Measurements from ENCODE around the gene TRPM2. TPM values are rescaled to one million over a fixed set of nuclear protein-coding genes. Genes with fewer than 3 reads are reported as not detected.

The TRPM2 gene
- total and polyA plus RNA-seq, 2 of the 13 experiments (the other 11 are each of a cell fraction or from before 2014, with no cell fraction given) = 0.07 to 0.20 TPM

DNA sequence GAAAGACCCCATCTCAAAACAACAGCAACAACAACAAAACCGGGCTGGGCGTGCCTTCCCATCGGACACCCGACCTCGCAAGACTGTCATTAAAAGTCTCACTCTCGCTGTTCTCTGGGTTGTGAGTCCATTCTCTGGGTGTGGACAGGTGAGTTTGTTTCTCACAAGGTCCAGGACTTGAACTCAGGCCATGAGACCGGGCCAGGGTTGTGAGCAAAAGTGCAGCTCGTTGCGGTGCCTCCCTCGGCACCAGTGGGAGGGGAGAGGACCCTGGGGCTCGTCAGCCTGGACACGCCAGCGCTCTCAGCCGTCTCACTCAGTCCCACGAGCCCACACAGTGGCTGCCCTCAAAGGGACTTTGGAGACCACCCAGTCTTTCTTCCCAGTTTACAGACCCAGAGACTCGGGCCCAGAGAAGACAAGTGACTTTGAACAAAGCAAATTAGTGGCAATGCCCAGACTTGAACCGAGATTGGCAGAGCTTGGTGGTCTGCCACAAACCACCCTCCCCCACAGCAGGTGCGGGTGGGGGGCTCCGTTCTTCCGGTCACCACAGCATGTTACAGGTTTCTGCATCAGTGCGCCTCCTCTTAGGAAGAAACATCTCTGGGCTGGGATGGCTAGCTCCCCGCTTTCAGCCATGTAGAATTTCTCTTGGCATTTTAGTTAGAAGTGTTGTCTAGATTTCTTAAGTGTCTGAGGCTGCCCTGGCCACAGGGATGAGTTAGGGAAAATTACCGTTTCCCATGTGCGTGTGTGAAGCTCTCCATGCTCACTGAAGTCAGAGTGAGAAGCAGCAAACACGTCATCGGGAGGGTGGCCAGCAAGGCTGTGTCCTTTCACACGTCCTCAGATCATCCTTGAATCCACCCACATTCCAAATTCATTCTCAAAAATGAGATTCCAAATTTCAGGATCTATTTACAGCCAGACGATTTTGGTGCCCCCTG, 130.1 kb downstream of the TRPM2 start (continued):
- TF ChIP-seq, protein P1, sequence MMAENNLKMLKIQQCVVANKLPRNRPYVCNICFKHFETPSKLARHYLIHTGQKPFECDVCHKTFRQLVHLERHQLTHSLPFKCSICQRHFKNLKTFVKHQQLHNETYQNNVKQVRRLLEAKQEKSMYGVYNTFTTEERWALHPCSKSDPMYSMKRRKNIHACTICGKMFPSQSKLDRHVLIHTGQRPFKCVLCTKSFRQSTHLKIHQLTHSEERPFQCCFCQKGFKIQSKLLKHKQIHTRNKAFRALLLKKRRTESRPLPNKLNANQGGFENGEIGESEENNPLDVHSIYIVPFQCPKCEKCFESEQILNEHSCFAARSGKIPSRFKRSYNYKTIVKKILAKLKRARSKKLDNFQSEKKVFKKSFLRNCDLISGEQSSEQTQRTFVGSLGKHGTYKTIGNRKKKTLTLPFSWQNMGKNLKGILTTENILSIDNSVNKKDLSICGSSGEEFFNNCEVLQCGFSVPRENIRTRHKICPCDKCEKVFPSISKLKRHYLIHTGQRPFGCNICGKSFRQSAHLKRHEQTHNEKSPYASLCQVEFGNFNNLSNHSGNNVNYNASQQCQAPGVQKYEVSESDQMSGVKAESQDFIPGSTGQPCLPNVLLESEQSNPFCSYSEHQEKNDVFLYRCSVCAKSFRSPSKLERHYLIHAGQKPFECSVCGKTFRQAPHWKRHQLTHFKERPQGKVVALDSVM (CRISPR knock-in tag; IDR thresholded peaks at IDR 0.05) = peak; percentile 10; the same call in 1 of the 2 replicates
- TF ChIP-seq CREM (IDR thresholded peaks at IDR 0.05) = peak; percentile 49
- no peak for TF ChIP-seq CREM (CRISPR knock-in tag; IDR thresholded peaks at IDR 0.05)
- TF ChIP-seq BORCS8-MEF2B (CRISPR knock-in tag; IDR thresholded peaks at IDR 0.05) = no peak
- peak; percentile 34 for TF ChIP-seq ZNF883 (CRISPR knock-in tag; IDR thresholded peaks at IDR 0.05; ENCODE audit: not compliant biosample characterization)
- 0 out of 2 replicates have a peak, but pooled peaks have one; percentile 20 for TF ChIP-seq IRF2 (CRISPR knock-in tag; IDR thresholded peaks at IDR 0.05)
- TF ChIP-seq, protein P2, sequence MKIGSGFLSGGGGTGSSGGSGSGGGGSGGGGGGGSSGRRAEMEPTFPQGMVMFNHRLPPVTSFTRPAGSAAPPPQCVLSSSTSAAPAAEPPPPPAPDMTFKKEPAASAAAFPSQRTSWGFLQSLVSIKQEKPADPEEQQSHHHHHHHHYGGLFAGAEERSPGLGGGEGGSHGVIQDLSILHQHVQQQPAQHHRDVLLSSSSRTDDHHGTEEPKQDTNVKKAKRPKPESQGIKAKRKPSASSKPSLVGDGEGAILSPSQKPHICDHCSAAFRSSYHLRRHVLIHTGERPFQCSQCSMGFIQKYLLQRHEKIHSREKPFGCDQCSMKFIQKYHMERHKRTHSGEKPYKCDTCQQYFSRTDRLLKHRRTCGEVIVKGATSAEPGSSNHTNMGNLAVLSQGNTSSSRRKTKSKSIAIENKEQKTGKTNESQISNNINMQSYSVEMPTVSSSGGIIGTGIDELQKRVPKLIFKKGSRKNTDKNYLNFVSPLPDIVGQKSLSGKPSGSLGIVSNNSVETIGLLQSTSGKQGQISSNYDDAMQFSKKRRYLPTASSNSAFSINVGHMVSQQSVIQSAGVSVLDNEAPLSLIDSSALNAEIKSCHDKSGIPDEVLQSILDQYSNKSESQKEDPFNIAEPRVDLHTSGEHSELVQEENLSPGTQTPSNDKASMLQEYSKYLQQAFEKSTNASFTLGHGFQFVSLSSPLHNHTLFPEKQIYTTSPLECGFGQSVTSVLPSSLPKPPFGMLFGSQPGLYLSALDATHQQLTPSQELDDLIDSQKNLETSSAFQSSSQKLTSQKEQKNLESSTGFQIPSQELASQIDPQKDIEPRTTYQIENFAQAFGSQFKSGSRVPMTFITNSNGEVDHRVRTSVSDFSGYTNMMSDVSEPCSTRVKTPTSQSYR (CRISPR knock-in tag; IDR thresholded peaks at IDR 0.05; ENCODE audit: borderline replicate concordance) = no peak
- peak; percentile 21 to 26; a peak in 3 of 4 replicates for TF ChIP-seq POLR2A (IDR thresholded peaks at IDR 0.05; ENCODE audit: insufficient read depth in 1 of 2, low read depth in 2 of 2, low read length in 2 of 2)
- peak; percentile 29; the same call in 1 of the 2 replicates for TF ChIP-seq ZNF335 (CRISPR knock-in tag; IDR thresholded peaks at IDR 0.05)
- no peak for TF ChIP-seq ZNF136 (CRISPR knock-in tag; IDR thresholded peaks at IDR 0.05; ENCODE audit: low read depth)
- TF ChIP-seq BRCA1 (CRISPR knock-in tag; IDR thresholded peaks at IDR 0.05) = 0 out of 2 replicates have a peak, but pooled peaks have one; percentile 41
- TF ChIP-seq, protein P3, sequence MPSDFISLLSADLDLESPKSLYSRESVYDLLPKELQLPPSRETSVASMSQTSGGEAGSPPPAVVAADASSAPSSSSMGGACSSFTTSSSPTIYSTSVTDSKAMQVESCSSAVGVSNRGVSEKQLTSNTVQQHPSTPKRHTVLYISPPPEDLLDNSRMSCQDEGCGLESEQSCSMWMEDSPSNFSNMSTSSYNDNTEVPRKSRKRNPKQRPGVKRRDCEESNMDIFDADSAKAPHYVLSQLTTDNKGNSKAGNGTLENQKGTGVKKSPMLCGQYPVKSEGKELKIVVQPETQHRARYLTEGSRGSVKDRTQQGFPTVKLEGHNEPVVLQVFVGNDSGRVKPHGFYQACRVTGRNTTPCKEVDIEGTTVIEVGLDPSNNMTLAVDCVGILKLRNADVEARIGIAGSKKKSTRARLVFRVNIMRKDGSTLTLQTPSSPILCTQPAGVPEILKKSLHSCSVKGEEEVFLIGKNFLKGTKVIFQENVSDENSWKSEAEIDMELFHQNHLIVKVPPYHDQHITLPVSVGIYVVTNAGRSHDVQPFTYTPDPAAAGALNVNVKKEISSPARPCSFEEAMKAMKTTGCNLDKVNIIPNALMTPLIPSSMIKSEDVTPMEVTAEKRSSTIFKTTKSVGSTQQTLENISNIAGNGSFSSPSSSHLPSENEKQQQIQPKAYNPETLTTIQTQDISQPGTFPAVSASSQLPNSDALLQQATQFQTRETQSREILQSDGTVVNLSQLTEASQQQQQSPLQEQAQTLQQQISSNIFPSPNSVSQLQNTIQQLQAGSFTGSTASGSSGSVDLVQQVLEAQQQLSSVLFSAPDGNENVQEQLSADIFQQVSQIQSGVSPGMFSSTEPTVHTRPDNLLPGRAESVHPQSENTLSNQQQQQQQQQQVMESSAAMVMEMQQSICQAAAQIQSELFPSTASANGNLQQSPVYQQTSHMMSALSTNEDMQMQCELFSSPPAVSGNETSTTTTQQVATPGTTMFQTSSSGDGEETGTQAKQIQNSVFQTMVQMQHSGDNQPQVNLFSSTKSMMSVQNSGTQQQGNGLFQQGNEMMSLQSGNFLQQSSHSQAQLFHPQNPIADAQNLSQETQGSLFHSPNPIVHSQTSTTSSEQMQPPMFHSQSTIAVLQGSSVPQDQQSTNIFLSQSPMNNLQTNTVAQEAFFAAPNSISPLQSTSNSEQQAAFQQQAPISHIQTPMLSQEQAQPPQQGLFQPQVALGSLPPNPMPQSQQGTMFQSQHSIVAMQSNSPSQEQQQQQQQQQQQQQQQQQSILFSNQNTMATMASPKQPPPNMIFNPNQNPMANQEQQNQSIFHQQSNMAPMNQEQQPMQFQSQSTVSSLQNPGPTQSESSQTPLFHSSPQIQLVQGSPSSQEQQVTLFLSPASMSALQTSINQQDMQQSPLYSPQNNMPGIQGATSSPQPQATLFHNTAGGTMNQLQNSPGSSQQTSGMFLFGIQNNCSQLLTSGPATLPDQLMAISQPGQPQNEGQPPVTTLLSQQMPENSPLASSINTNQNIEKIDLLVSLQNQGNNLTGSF (CRISPR knock-in tag; IDR thresholded peaks at IDR 0.05) = no peak
- TF ChIP-seq, protein P4, sequence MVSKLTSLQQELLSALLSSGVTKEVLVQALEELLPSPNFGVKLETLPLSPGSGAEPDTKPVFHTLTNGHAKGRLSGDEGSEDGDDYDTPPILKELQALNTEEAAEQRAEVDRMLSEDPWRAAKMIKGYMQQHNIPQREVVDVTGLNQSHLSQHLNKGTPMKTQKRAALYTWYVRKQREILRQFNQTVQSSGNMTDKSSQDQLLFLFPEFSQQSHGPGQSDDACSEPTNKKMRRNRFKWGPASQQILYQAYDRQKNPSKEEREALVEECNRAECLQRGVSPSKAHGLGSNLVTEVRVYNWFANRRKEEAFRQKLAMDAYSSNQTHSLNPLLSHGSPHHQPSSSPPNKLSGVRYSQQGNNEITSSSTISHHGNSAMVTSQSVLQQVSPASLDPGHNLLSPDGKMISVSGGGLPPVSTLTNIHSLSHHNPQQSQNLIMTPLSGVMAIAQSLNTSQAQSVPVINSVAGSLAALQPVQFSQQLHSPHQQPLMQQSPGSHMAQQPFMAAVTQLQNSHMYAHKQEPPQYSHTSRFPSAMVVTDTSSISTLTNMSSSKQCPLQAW (CRISPR knock-in tag; IDR thresholded peaks at IDR 0.05) = peak; percentile 43; the same call in 1 of the 2 replicates
- TF ChIP-seq SRSF4 (IDR thresholded peaks at IDR 0.05; ENCODE audit: low read depth, low read length, poor library complexity, severe bottlenecking) = no peak
- TF ChIP-seq SIN3A (IDR thresholded peaks at IDR 0.05; ENCODE audit: borderline replicate concordance, low read depth, low read length) = peak; percentile 9; the same call in 1 of the 2 replicates

Measured in HepG2 (cell line).